Measurements from ENCODE around the gene PIM3. TPM values are rescaled to one million over a fixed set of nuclear protein-coding genes. Genes with fewer than 3 reads are reported as not detected.
A peak's percentile ranks its signal among the peaks of the same experiment; 100 is the strongest.

The PIM3 gene
- total and polyA plus RNA-seq, 9 donors, result 7.3 to 291 (median 34.1) TPM

DNA sequence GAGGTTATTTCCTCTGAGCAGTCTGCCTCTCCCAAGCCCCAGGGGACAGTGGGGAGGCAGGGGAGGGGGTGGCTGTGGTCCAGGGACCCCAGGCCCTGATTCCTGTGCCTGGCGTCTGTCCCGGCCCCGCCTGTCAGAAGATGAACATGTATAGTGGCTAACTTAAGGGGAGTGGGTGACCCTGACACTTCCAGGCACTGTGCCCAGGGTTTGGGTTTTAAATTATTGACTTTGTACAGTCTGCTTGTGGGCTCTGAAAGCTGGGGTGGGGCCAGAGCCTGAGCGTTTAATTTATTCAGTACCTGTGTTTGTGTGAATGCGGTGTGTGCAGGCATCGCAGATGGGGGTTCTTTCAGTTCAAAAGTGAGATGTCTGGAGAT is 3.1 kb downstream of the PIM3 start:
- 57 to 63% (median 60%) methylated on average over 6 of the region's 6 CpGs for WGBS, 3 donors
- Histone ChIP-seq H3K9me3 (no peaks in the 10 kb centered on the region), H3K27ac (peak overlapping the region in 1 of 2 donors; percentile 31), H3K4me1 (ENCODE audit: insufficient read depth) (peaks cover 28% of the 10 kb centered on the region), H3K27me3 (no peaks in the 10 kb centered on the region), H3K4me3 (peak overlapping the region; percentile 82), H3K36me3 (no peaks in the 10 kb centered on the region)
- peak in 2 of 5 donors; percentile 38 to 58 for DNase-seq
- intact Hi-C loops (cut with DNase I), result no loop called here
- TF ChIP-seq, protein P1, sequence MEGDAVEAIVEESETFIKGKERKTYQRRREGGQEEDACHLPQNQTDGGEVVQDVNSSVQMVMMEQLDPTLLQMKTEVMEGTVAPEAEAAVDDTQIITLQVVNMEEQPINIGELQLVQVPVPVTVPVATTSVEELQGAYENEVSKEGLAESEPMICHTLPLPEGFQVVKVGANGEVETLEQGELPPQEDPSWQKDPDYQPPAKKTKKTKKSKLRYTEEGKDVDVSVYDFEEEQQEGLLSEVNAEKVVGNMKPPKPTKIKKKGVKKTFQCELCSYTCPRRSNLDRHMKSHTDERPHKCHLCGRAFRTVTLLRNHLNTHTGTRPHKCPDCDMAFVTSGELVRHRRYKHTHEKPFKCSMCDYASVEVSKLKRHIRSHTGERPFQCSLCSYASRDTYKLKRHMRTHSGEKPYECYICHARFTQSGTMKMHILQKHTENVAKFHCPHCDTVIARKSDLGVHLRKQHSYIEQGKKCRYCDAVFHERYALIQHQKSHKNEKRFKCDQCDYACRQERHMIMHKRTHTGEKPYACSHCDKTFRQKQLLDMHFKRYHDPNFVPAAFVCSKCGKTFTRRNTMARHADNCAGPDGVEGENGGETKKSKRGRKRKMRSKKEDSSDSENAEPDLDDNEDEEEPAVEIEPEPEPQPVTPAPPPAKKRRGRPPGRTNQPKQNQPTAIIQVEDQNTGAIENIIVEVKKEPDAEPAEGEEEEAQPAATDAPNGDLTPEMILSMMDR (IDR thresholded peaks at IDR 0.05), result no peak
- TF ChIP-seq EP300 (IDR thresholded peaks at IDR 0.05) (no peak), POLR2A (IDR thresholded peaks at IDR 0.05) (no peak)

DNA sequence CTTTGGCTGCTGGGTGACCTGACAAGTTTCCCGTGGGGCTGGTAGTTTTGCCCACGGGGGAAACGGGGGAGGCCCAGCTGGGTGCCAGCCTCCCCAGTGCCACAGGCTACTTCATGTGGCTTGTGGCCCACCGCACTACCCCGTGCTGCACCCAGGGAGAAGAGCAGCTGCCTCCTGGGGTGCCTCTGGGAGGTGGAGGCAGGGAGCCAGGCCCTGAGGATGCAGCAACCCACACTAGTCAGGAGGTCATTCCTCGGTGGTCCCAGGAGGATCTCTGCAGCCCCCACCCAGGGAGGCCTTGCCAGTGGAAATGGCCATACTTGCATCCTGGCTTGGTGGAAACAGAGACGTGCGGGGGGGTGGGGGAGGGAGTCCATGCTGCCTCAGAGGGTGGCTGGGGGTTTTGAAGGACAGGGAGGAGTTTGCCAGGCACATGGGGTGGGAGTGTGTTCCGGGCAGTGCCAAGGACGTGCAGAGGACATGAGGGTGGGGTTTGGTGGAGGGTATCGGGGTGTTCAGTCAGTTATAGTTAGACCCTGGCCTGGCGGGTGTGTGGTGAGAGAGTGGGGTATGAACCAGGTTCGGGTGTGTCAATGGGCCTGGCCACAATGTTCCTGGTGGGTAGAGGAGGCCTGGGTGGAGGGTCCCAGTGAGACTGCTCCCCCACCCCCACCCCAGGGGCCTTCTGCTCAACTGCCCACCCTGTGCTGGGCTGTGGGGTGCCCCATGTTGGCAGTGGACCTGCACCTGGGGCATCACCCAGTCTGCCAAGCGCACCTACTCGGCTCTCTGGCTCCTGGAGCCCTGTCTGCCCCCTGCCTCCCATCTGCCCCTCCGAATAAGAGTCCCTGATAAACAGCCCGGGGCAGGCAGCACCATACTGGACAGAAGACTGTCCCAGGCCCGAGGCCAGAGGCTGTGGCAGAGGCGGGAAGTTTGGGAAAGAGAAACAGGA is 3.8 kb downstream of the PIM3 start:
- Histone ChIP-seq H3K27me3 (no peaks in the 10 kb centered on the region), H3K4me3 (no peak overlapping the region), H3K27ac (peak overlapping the region in 1 of 2 donors; percentile 20), H3K9me3 (no peaks in the 10 kb centered on the region), H3K36me3 (no peaks in the 10 kb centered on the region), H3K4me1 (ENCODE audit: insufficient read depth) (peaks cover 28% of the 10 kb centered on the region)
- 77 to 79% (median 78%) methylated on average over 18 to 19 of the region's 19 CpGs for WGBS, 3 donors
- TF ChIP-seq EP300 (IDR thresholded peaks at IDR 0.05) (no peak), POLR2A (IDR thresholded peaks at IDR 0.05) (no peak)
- TF ChIP-seq, protein P1 (IDR thresholded peaks at IDR 0.05), result no peak
- intact Hi-C loops (cut with DNase I), result loop anchor here in 2 of 4 donors (5.0 kb wide), 1 partner anchor 32 kb away; no protein-coding TSS in a partner anchor
- peak in 4 of 5 donors; percentile 28 to 45 (median 42) for DNase-seq

DNA sequence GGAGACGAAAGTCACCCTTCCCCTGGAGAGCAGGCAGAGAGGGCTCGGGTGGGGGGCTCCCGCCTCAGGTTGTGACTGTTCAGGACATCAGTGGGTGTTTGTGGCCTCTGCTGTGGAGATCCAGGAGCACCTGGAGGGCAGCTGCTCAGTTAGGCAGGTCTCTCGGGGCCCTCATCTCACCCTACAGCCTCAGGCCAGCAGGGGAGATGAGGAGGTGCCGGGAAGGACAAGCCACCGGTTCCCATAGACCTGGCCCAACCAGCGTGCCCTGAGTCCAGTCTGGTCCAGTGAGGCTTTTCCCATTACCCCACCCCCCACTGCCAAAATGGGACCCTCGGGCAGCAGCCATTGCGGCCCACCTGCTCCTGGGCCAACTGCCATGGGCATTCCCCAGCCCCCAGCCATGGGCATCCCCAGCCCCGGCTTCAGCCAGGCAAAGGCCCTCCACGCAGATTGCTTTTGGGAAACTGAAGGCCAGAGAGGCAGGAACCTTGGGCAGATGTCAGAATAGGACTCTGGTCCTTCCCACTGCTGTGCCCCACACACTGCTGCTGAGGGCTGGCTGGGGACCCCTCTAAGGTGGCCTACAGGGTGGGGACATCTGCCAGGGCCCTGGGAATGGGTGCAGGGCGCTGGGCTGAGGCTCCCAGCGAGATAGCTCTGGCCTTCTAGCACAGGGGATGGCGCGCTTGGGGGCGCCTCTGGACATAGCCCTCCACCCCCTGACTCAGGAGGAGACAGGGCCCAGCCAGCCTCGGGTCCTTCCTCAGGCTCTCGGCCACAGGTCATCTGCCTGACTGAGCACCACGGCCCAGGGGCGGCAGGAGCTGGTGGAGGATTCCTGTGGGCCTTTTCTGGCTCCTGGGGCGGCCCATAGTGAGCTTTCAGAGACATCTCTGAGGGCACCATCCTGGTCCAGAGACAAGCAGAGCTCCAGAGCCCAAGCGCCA is 4.8 kb downstream of the PIM3 start:
- intact Hi-C loops (cut with DNase I), result loop anchor here in 2 of 4 donors (5.0 kb wide), 1 partner anchor 33 kb away; no protein-coding TSS in a partner anchor
- TF ChIP-seq, protein P1 (IDR thresholded peaks at IDR 0.05), result no peak
- TF ChIP-seq EP300 (IDR thresholded peaks at IDR 0.05) (no peak), POLR2A (IDR thresholded peaks at IDR 0.05) (no peak)
- 87 to 92% (median 89%) methylated on average over 22 of the region's 22 CpGs for WGBS, 3 donors
- Histone ChIP-seq H3K27me3 (no peaks in the 10 kb centered on the region), H3K27ac (peak overlapping the region; percentile 20 to 49), H3K4me1 (ENCODE audit: insufficient read depth) (peaks cover 29% of the 10 kb centered on the region), H3K9me3 (no peaks in the 10 kb centered on the region), H3K36me3 (no peaks in the 10 kb centered on the region), H3K4me3 (no peak overlapping the region)
- DNase-seq, result peak; percentile 16 to 45 (median 35)
